NCI-H2029 (cell line): ENCODE measurements around the gene KCNG2.

Experiments
- DNase-seq: peaks from one replicate; lab custom pipeline; 2025; lab: John Stamatoyannopoulos, UW

KCNG2 gene

GRCh38 chr18:79769698-79770500, 27.8 kb upstream of the KCNG2 start:
- no peak for DNase-seq

GRCh38 chr18:79770501-79770815, 27.3 kb upstream of the KCNG2 start:
- no peak for DNase-seq

GRCh38 chr18:79770826-79771225, 26.9 kb upstream of the KCNG2 start:
- DNase-seq, result no peak

GRCh38 chr18:79771446-79772107, 26.2 kb upstream of the KCNG2 start:
- DNase-seq, result no peak

GRCh38 chr18:79772108-79772864, 25.5 kb upstream of the KCNG2 start:
- no peak for DNase-seq

- DNase-seq, result no peak
Observed at GRCh38 chr18:79772865-79773696, 24.7 kb upstream of the KCNG2 start.

GRCh38 chr18:79774111-79774510, 23.6 kb upstream of the KCNG2 start:
- DNase-seq, result no peak

GRCh38 chr18:79775441-79776221, 22.1 kb upstream of the KCNG2 start:
- no peak for DNase-seq

GRCh38 chr18:79776674-79777073, 21.1 kb upstream of the KCNG2 start:
- no peak for DNase-seq

GRCh38 chr18:79778291-79778791, 19.4 kb upstream of the KCNG2 start:
- DNase-seq, result no peak

- no peak for DNase-seq
Observed at GRCh38 chr18:79779021-79779699, 18.6 kb upstream of the KCNG2 start.

- DNase-seq, result no peak
Observed at GRCh38 chr18:79779700-79780190, 18.0 kb upstream of the KCNG2 start.

- no peak for DNase-seq
Observed at GRCh38 chr18:79780547-79780946, 17.2 kb upstream of the KCNG2 start.

- DNase-seq, result no peak
Observed at GRCh38 chr18:79781331-79781941, 16.3 kb upstream of the KCNG2 start.

GRCh38 chr18:79782566-79783308, 15.0 kb upstream of the KCNG2 start:
- DNase-seq, result no peak

- no peak for DNase-seq
Observed at GRCh38 chr18:79784071-79784913, 13.4 kb upstream of the KCNG2 start.

GRCh38 chr18:79784965-79785770, 12.6 kb upstream of the KCNG2 start:
- DNase-seq, result no peak
